GM19463 (cell line): ENCODE data around the gene ALDH3B2.
"Not testable (repeated sequence)": the region's sequence is repeated elsewhere in the genome, so short reads cannot be mapped to it uniquely, and the experiment has no call there.

Experiments
- ATAC-seq: cut with Tn5 transposase; IDR thresholded peaks from one replicate; pipeline ENCODE4 v1.9.1; 2021; ENCODE audit warnings: mild to moderate bottlenecking, moderate library complexity; ENCODE audit not compliant: unreplicated experiment

The ALDH3B2 gene

GRCh38 chr11:67631411-67631810 lies 43.0 kb downstream of the ALDH3B2 start:
- ATAC-seq, result no peak

- no peak for ATAC-seq
Measured at GRCh38 chr11:67630943-67631331, 43.5 kb downstream of the ALDH3B2 start.

- peak; percentile 74 for ATAC-seq
Measured at GRCh38 chr11:67630228-67630942, 44.0 kb downstream of the ALDH3B2 start.

- ATAC-seq, result peak; percentile 41
Measured at GRCh38 chr11:67629386-67630227, 44.8 kb downstream of the ALDH3B2 start, which contains the start of gene NUDT8. Gene NUDT8, minus strand, starts transcription at chr11:67629937. Its CDS starts 26 bp downstream, at chr11:67629911.

- no peak for ATAC-seq
Measured at GRCh38 chr11:67628710-67629385, 45.6 kb downstream of the ALDH3B2 start.

- no peak for ATAC-seq
Measured at GRCh38 chr11:67627812-67628624, 46.4 kb downstream of the ALDH3B2 start.

GRCh38 chr11:67627441-67627811 lies 47.0 kb downstream of the ALDH3B2 start:
- no peak for ATAC-seq

GRCh38 chr11:67626970-67627369 lies 47.5 kb downstream of the ALDH3B2 start:
- no peak for ATAC-seq

- ATAC-seq, result not testable (repeated sequence)
Measured at GRCh38 chr11:67626131-67626833, 48.1 kb downstream of the ALDH3B2 start.

GRCh38 chr11:67623795-67624194 lies 50.6 kb downstream of the ALDH3B2 start:
- ATAC-seq, result not testable (repeated sequence)

GRCh38 chr11:67622905-67623304 lies 51.5 kb downstream of the ALDH3B2 start:
- not testable (repeated sequence) for ATAC-seq

- not testable (repeated sequence) for ATAC-seq
Measured at GRCh38 chr11:67621928-67622327, 52.5 kb downstream of the ALDH3B2 start.

- ATAC-seq, result not testable (repeated sequence)
Measured at GRCh38 chr11:67620621-67621020, 53.8 kb downstream of the ALDH3B2 start.

GRCh38 chr11:67619683-67620618 lies 54.5 kb downstream of the ALDH3B2 start:
- not testable (repeated sequence) for ATAC-seq

- ATAC-seq, result not testable (repeated sequence)
Measured at GRCh38 chr11:67618901-67619659, 55.3 kb downstream of the ALDH3B2 start.

GRCh38 chr11:67617243-67617953 lies 57.0 kb downstream of the ALDH3B2 start:
- ATAC-seq, result no peak

- ATAC-seq, result no peak
Measured at GRCh38 chr11:67616431-67617242, 57.8 kb downstream of the ALDH3B2 start.
